GM18868 (cell line): ENCODE results near the gene SKOR1.

ENCODE experiments used
- ATAC-seq: cut with Tn5 transposase; IDR thresholded peaks from one replicate; pipeline ENCODE4 v1.9.1; 2021; ENCODE audit warnings: mild to moderate bottlenecking, moderate library complexity; ENCODE audit not compliant: unreplicated experiment

The SKOR1 gene

GRCh38 chr15:67845974-67846373, 20.7 kb downstream of the SKOR1 start:
- no peak for ATAC-seq

- ATAC-seq: no peak
These were observed 24.2 kb downstream of the SKOR1 start for GRCh38 chr15:67849538-67849937.

- no peak for ATAC-seq
These were observed 25.0 kb downstream of the SKOR1 start for GRCh38 chr15:67850336-67850735.

GRCh38 chr15:67850994-67851571, 25.8 kb downstream of the SKOR1 start:
- ATAC-seq: no peak

GRCh38 chr15:67852418-67852817, 27.1 kb downstream of the SKOR1 start:
- no peak for ATAC-seq

- ATAC-seq: no peak
These were observed 28.1 kb downstream of the SKOR1 start for GRCh38 chr15:67853454-67853853.

- ATAC-seq: no peak
These were observed 29.0 kb downstream of the SKOR1 start for GRCh38 chr15:67854358-67854757.

GRCh38 chr15:67855842-67856241, 30.5 kb downstream of the SKOR1 start:
- no peak for ATAC-seq

- ATAC-seq: no peak
These were observed 31.9 kb downstream of the SKOR1 start for GRCh38 chr15:67857220-67857619.

GRCh38 chr15:67859331-67859946, 34.1 kb downstream of the SKOR1 start:
- ATAC-seq: no peak

GRCh38 chr15:67861983-67862382, 36.7 kb downstream of the SKOR1 start:
- no peak for ATAC-seq

GRCh38 chr15:67862750-67863441, 37.6 kb downstream of the SKOR1 start:
- peak; percentile 30 for ATAC-seq

GRCh38 chr15:67863442-67863987, 38.2 kb downstream of the SKOR1 start:
- ATAC-seq: peak; percentile 75

- no peak for ATAC-seq
These were observed 40.0 kb downstream of the SKOR1 start for GRCh38 chr15:67865331-67865730.

GRCh38 chr15:67865766-67866165, 40.5 kb downstream of the SKOR1 start:
- no peak for ATAC-seq

GRCh38 chr15:67869701-67870100, 44.4 kb downstream of the SKOR1 start:
- no peak for ATAC-seq

GRCh38 chr15:67870868-67871408, 45.6 kb downstream of the SKOR1 start:
- ATAC-seq: no peak

GRCh38 chr15:67873777-67874176, 48.5 kb downstream of the SKOR1 start:
- no peak for ATAC-seq

- ATAC-seq: no peak
These were observed 53.5 kb downstream of the SKOR1 start for GRCh38 chr15:67878712-67879206.

- ATAC-seq: no peak
These were observed 54.3 kb downstream of the SKOR1 start for GRCh38 chr15:67879440-67880129.

- ATAC-seq: no peak
These were observed 55.4 kb downstream of the SKOR1 start for GRCh38 chr15:67880651-67881182.
